Measurements from ENCODE around the gene NDFIP2.

Gene NDFIP2

DNA sequence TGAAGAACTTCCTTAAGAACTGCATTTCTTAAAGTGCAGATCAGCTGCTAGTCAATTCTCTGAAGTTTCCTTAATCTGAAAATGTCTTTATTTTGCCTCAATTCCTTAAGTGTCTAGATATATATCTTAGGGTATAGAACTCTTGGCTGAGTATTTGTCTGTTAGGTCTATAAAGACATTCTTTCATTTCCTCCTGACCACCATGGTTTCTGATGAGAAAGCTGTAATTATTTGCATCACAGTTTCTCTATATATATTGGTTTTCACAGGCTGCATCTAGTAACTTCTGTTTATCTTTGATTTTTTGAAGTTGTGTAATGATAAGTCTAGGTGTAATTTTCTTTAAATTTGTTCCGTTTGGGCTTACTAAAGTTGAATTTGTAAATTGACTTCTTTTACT, 15.2 kb downstream of the NDFIP2 start:
- DNase-seq (ENCODE audit: low spot score): no peak

- DNase-seq (ENCODE audit: low spot score): no peak
Observed at GRCh38 chr13:79497064-79497463, 16.1 kb downstream of the NDFIP2 start.

DNA sequence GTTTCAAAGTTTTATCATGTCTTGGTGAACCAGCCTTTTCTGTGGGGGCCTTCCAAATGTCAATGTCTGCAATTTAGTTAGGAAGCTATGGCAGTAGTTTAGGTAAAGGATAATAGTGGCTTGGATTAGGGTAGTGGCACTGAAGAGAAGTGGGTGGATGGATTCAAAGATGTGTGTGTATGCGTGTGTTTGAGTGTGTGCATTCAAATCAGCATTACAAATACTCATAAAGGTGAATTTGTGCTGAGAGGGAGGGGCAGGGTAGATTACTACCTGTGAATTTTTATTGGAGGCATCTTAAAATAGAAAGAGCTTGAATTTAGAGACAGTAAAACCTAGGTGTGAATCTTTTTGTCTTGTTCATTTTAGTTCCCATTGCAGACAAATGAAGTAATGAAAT, 16.9 kb downstream of the NDFIP2 start:
- DNase-seq (ENCODE audit: low spot score): no peak

DNA sequence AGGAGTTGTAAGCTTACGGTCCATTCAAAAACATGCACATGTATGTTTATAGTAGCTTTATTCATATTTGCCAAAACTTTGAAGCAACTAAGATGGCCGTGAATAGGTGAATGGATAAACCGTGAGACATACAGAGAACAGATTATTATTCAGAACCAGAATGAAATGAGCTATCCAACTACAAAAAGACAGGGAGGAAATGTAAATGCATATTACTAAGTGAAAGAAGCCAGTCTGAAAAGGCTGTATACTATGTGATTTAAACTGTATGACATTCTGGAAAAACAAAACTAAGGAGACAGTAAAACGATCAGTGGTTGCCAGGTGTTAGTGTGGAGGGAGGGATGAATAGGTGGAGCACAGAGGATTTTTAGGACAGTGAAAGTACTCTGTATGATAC, 19.9 kb downstream of the NDFIP2 start:
- no peak for DNase-seq (ENCODE audit: low spot score)

DNA sequence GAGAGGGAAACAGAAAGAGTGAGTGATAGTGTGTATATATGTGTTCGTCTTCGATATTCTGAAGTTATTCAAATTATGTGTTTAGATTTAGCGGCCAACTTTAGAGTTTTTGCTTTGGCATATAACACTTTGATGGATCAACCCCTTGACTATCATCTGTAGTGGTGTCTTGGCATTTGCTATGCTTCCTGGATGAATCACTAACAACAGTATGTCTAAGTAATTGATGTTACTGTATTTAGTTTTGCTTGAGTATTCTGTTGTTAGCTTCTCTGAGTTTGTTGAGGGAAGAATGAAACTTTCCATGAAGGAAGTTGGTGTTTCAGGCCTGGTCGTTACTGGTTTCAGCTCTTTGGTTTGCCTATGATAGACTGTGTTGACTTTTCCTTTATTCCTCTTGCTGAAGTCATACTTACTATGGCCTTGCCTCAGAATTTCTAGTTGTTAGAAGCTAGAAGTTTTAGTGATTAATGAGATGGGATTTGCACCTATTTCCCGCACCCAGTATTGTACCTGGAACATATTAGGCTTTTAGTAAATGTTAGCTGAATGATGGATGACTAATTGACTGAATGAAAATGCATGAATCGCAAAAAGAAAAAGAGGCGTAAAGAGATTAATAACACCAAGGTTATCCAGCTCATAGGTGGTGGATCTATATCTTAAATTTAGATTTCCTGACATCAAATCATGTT, 20.7 kb downstream of the NDFIP2 start:
- DNase-seq (ENCODE audit: low spot score): no peak

- no peak for DNase-seq (ENCODE audit: low spot score)
Observed at GRCh38 chr13:79502859-79503468, 22.0 kb downstream of the NDFIP2 start.

DNA sequence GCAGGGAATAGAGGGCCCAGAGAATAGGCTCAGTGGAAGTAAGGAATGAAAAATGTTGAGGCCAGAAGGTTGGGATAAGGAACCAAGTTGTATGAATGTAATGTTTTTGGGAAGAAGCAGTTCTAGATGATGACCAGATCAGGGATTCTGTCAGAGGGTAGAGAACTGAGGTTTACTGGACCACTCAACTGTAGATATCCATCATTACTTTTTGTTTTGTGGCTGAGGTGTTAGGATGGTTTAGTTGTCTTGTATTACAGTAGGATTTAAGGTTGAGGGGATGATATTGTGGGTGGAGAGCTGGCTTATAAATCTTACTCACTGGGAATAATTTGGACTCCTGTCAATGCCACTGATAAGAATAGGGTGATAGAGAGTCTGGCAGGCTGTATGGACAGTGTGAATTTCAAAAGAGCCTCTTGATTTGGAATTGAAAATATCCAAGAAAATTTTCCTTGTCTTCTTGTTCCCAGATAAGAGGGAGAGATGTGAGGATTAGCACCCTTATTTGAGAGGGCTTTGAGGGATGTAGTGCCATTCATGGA, 22.6 kb downstream of the NDFIP2 start:
- DNase-seq (ENCODE audit: low spot score): no peak

- DNase-seq (ENCODE audit: low spot score): no peak
Observed at GRCh38 chr13:79508224-79508961, 27.4 kb downstream of the NDFIP2 start.

- DNase-seq (ENCODE audit: low spot score): no peak
Observed at GRCh38 chr13:79511611-79512010, 30.7 kb downstream of the NDFIP2 start.

GRCh38 chr13:79512950-79513349, 32.0 kb downstream of the NDFIP2 start:
- no peak for DNase-seq (ENCODE audit: low spot score)

GRCh38 chr13:79516595-79516994, 35.6 kb downstream of the NDFIP2 start:
- no peak for DNase-seq (ENCODE audit: low spot score)

- no peak for DNase-seq (ENCODE audit: low spot score)
Observed at GRCh38 chr13:79519255-79519654, 38.3 kb downstream of the NDFIP2 start.

DNA sequence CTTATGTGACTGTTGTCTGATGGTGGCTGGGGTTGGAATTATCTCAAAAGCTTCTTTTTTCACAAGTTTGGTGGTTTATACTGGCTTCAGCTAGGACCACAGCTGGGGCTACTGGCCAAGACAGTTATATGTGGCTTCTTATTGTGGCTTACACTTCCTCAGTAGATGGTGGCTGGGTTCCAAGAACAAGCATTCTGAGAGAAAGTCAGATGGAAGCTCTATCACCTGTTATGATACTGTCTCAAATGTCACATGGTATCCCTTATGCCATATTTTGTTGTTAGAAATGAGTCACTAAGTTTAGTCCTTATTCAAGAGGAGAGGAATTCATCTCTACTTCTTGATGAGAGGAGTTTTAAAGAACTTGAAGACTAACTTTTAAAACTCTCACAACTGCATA, 41.6 kb downstream of the NDFIP2 start:
- DNase-seq (ENCODE audit: low spot score): no peak

DNA sequence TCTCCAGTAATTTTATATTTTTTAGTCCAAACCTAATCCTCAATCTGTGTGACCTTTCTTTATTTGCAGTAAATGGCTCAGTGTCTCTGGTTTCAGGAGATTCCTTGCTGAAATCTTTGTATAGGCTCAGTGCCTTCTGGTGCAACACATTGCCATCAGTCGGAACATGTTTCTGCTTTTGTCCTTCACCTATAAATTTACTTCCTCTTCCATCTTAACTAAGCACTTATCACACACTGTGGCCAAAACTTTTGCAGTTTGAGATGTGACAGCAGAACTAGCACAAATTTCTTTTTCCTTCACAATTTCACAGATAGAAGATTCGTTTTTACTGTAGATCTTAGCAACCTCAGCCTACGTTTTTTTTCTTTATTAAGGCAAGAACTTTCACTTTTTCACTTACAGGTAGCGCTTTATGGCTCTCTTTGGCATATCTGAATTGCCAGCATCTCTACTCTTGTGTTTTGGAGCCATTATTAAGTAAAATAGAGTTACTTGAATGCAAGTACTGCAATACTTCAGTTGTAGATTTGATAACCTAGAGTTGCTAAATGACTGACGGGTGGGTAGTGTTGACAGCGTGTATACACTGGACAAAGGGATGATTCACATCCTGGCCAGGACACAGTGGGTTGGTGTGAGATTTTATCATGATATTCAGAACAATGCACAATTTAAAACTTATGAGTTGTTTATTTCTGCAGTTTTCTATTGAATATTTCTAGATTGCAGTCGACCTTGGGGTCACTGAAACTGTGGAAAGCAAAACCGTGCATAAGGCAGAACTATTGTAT, 44.3 kb downstream of the NDFIP2 start:
- no peak for DNase-seq (ENCODE audit: low spot score)

- DNase-seq (ENCODE audit: low spot score): no peak
Observed at GRCh38 chr13:79527698-79528097, 46.7 kb downstream of the NDFIP2 start.

- DNase-seq (ENCODE audit: low spot score): peak; percentile 4
Observed at GRCh38 chr13:79528356-79528755, 47.4 kb downstream of the NDFIP2 start.

DNA sequence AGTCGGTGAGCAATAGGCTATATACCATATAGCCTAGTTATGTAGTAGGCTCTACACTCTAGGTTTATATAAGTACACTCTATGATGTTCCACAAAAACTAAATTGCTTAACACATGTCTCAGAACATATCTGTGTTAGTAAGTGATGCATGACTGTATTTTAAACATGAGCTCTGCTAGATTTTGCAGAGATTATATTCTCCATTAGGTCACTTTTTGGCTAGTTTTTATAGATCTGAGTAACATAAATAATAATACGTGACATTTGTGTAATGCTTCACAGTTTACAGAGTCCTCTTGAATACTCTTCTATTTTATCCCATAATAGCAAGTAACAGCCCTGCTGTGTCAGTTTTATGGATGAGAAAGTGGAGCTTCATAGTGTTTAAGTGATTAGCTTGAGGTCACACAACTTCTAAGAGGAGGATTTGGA, 47.8 kb downstream of the NDFIP2 start:
- DNase-seq (ENCODE audit: low spot score): no peak

GRCh38 chr13:79529817-79530216, 48.9 kb downstream of the NDFIP2 start:
- no peak for DNase-seq (ENCODE audit: low spot score)

GRCh38 chr13:79530270-79530669, 49.3 kb downstream of the NDFIP2 start:
- no peak for DNase-seq (ENCODE audit: low spot score)

- no peak for DNase-seq (ENCODE audit: low spot score)
Observed at GRCh38 chr13:79531542-79532254, 50.7 kb downstream of the NDFIP2 start.

GRCh38 chr13:79532576-79532975, 51.6 kb downstream of the NDFIP2 start:
- DNase-seq (ENCODE audit: low spot score): no peak
